OCI-M2 (cell line): ENCODE data around the gene CNN2.

Experiments
- DNase-seq: peaks from one replicate; lab custom pipeline; 2025; ENCODE audit not compliant: unreplicated experiment; lab: John Stamatoyannopoulos, UW

The CNN2 gene

DNA sequence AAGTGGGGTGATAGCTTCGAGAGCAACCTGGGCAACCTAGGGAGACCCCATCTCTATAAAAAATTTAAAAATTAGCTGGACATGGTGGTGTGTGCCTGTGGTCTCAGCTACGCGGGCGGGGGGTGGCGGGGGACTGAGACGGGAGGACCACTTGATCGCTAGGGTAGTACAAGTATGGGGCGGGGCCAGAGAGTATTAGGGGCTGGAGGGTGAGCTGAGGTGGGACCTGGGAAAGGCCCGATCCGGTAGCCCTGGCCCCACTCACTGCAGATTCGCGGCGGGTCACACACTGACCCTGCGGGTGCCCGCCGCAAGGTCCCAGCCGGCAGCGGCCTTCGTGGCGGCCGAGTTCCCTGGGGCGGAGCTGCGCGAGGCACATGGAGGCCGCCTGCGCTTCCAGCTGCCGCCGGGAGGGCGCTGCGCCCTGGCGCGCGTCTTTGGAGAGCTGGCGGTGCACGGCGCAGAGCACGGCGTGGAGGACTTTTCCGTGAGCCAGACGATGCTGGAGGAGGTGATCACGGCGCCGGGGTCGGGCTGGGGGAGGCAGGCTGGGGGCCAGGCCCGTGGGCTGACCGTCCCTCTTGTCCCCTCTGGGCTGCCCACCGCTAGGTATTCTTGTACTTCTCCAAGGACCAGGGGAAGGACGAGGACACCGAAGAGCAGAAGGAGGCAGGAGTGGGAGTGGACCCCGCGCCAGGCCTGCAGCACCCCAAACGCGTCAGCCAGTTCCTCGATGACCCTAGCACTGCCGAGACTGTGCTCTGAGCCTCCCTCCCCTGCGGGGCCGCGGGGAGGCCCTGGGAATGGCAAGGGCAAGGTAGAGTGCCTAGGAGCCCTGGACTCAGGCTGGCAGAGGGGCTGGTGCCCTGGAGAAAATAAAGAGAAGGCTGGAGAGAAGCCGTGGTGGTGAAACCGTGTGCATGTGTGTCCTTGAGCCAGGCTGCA lies 38.5 kb downstream of the CNN2 start:
- no peak for DNase-seq

DNA sequence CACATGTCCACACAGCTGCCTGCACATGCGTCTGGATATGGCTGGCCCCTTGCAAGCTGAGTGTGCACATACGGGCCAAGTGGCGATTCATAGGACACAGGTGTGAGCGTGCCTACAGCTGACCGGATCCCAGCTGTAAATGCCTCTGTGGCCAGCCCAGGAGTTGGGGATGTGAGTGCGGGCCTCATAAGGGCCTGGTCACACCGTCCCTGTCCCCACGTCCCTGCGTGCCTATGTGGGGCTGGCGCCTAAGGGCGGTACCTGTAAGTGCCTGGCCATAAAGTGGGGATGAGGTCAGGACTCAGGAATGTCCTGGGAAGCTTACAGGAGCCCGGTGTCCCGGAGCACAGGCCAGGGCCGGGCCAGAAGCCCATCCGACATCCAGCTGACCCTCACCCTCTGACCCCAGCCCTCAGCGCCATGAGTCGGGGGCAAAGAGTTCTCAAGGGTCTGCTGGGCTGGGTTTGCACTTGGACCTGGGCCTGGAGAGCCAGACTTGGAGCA lies 39.2 kb downstream of the CNN2 start:
- no peak for DNase-seq

DNA sequence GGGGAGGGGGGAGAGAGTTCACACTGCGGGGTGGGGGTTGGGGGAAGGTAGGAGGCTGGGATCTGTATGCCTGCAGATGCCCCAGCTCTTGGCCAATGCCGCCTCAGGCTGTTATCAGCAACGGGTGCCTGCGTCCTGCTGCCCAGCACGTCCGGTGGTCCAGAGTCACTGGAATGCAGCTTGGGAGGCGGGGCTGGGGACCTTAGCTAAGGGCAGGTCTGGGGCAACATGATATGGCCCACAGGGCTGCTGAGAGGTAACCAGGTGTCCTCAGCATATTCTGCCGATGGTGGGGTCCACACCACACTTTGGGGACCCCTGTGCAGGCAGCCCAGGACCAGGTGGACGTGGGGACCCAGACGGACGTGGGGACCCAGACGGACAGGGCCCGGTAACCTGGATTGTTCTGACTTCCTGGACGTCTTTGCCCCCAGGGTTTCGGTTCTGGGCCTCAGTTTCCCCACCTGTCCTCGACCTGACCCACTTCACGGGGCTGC lies 39.9 kb downstream of the CNN2 start:
- no peak for DNase-seq

DNA sequence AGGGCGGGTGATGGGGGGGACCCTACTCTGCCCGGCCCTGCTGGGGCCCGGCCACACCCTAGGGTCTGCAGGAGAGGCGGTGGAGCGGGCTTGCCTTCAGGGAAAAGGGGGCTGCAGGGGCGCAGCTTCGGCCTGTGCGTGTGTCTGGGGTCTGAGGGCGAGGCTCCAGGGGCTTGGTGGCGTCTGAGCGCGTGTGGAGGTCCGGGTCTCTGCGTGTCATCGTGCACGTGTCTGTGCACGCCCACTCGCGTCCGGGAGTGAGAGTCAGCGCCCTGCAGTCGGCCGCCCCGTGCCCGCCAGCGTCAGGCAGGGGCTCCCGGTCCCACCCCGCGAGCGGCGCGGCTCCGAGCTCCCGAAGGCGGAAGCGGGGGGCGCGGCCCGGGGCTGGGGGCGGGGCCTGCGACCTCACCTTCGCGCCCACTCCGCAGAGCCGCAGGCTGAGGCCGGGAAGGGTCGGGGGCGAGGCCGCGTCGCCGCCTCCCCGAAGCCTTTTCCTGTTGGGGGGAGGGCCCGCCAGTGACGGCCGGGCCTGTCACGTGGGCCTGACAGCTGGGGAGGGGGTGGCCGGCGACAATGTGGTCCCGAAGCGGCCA lies 40.4 kb downstream of the CNN2 start, which contains the start of gene ARHGAP45:
ARHGAP45 (plus strand) TSS at position 420 of the 593 bp plus-strand sequence. CDS start 239 bp downstream, outside the sequence.
- no peak for DNase-seq

DNA sequence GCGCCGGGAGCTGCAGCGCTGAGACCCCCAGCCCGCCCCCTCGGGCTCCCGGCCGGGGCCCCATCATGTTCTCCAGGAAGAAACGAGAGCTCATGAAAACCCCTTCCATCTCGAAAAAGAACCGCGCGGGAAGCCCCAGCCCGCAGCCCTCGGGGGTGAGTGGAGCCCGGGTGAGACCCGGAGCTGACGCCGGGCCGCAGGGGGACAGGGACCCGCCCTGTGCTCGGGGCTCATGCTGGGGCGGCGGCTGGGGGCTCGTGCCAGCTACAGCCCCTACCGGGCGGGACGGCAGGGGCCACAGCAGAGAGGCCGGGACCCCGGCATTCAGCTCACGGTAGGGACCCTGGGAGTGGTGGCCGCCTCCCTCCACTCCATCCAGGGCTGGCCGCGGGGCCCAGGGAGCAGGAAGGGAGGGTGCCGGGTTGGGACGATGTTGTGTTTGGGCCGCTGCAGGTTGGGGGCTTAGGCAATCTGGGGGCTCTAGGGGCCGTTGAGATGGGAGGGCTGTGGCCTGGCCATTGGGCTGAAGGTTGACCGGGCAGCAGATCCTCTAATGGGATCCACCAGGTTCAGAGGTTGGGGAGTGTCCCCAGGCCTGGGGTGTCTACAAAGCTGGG lies 41.0 kb downstream of the CNN2 start:
- DNase-seq, result no peak

DNA sequence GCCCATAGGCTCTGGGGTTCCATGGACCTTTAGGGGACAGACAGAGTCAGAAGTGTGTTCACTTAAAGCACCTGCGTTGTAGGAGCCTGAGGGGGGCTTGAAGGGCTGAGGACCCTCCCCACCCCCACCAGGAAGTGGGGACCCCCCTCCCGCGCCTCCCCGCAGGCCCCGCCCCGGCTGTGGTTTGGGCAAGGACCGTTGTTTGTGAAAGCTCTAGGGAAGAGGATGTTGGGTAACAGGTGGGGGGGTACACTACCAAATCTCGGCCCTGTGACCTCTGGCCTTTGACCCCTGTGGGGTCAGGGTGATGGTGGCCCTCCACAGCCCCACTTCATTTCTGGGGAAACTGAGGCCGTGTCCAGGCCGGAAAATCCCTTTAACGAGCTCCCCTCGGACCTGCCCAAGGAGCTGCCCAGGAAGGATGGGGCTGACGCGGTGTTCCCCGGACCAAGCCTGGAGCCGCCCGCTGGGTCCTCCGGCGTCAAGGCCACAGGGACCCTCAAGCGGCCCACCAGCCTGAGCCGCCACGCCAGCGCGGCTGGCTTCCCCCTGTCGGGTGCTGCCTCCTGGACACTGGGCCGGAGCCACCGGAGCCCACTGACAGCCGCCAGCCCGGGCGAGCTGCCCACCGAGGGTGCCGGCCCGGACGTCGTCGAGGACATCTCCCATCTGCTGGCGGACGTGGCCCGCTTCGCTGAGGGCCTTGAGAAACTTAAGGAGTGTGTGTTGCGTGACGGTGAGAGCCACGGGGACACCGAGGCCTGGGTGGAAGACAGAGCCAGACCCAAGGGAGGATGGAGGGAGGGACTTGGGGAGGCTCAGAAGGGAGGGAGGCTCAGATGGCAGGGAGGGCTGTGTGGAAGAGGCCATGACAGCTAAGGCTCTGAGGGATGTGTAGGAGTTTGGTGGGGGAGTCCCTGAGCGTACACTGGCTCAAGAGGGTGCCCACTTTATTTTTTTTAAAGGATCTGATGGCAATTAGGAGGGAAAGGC lies 41.9 kb downstream of the CNN2 start:
- DNase-seq, result no peak

DNA sequence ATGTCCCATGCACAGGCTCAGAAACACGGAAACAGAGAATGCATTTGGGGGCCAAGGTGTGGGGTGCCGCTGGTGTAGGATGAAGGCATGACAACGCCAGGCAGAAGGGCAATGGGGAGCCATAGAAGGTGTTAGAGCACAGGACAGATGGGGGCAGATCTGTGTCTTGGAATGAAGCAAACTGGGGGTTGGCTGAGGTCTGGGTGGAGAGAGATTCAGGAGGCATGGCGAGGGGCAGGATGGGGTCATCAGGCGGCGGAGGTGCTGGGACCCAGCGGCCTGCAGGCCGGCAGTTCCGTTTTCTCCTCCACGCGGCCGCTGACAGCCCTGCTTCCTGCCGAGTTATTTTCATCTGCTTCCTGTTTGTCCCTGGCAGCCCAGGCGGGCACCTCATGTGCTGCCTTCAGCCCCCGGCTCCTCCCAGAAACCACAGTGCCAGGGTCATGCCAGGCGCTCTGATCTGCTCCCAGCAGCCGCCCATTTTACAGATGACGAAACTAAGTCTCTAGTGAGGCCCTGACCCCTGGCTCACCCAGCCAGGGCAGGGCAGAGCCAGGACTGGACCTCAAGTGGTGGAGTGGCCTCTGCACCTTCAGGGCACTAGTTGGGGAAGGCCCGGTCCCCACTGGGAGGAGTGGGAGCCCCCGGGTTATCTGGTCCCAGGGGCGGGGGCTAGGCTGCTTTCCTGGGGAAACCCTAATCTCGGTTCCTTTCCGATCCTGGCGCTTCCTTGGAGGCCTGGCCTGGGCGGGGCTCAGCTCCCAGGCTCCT lies 42.8 kb downstream of the CNN2 start:
- DNase-seq, result no peak

DNA sequence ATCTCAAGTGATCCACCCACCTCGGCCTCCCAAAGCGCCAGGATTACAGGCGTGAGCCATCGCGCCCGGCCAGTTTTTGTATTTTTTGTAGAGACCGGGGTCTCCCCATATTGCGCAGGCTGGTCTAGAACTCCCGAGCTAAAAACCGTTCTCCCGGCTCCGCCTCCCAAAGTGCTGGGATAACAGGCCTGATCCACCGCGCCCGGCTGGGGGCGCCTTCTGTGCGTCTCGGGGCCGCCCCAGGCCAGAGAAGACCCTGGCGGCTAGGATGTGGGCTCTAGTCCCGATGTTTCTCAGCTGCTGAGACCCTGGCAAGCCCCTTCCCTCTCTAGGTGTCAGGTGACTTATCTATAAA lies 44.1 kb downstream of the CNN2 start:
- DNase-seq, result no peak

DNA sequence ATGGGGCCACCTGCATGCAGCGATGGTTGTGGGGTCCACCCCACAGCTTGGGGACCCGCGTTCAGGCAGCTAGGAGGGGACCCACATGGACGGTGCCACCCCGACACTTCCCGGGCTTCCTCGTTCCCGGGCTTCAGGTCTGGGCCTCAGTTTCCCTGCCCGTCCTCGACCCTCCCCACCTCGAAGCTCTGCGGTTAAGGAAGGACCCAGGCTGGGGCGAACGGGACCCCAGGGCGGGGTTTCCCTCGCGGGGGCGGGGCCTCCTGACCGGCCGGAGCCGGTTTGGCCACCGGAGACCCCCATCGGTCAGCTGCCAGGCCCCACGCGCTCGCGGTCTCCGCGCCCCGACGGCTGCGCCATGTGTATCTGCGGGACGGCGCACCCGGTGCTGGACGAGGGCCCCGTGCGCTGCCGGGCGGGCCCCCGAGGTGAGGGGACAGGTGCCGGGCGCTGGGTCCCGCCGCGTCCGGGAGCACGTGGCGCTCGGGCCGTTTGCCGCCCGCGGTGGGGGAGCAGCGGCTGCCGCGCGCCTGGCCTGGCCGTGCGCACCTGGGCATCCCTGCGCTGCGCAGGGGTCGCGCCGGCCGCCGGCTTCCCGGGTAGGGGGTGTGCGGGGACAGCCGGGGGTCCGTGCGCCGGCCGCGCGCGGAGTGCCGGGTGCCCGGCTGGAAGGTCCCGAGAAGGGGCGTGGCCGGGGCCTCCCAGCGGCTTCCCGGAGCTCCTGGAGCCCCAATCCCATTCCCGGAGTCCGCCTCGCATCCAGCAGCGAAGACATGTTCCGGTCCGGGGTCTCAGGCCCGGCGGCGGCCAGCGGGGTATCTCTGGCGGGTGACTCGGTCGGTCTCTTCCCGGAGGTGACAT lies 44.8 kb downstream of the CNN2 start:
- no peak for DNase-seq

DNA sequence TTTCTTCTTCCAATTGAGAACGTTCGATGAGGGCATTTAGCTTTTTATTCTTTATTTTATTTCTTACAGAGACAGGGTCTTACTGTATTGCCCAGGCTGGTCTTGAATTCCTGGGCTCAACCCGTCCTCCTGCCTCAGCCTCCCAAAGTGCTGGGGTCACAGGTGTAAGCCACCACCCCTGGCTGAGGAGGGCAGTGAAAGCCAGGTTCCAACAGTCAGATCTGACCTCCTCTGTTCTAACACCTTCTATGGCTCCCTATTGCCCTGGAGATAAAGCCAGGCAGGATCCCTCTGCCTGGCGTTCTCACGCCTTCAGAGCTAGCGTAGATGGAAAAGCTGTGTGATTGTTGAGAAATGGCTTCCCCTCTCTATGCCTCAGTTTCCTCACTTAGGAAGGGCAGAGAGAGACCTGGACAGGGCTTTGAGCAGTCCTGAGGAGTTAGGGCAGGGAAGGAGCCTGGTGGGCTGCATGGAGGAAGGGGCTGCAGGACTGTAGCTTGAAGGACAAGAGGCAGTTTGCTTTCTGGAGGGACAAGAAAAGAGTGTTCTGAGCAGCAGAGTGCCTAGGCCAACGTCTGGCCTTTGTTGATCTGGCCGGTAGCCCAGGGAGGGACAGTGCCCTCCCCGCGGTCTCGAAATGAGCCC lies 46.1 kb downstream of the CNN2 start:
- DNase-seq, result no peak

DNA sequence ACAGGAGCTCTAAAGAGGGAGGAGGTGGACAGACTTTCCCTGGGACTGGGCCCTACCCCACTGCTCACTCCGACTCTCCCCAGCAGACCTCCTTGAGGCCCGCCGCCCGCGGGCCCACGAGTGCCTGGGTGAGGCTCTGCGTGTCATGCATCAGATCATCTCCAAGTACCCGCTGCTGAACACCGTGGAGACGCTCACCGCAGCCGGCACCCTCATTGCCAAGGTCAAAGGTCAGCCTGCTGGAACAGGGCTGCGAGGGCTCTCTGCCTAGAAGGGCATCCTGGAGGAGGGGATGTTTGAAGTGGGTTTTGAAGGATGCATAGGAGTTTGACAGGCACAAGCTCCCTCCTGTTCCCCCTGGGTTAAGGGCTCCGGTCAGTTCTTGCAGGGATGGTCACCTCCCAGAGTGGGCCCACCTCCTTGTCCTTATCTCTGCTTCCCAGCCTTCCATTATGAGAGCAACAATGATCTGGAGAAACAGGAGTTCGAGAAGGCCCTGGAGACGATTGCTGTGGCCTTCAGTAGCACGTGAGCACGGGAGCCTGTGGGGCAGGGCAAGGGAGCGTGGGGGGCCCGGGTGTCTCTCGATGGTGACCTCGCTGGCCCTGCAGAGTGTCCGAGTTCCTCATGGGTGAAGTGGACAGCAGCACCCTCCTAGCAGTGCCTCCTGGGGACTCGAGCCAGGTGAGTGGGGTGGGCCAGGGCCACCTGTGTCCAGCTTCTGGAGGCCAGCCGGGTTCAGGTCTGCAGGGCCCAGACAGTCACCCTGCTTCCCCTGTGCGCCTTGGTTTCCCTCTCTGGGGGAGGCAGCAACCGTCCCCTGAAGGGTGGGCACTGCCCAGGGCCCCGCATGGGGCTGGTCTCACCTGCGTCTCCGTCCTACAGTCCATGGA lies 46.9 kb downstream of the CNN2 start:
- no peak for DNase-seq

DNA sequence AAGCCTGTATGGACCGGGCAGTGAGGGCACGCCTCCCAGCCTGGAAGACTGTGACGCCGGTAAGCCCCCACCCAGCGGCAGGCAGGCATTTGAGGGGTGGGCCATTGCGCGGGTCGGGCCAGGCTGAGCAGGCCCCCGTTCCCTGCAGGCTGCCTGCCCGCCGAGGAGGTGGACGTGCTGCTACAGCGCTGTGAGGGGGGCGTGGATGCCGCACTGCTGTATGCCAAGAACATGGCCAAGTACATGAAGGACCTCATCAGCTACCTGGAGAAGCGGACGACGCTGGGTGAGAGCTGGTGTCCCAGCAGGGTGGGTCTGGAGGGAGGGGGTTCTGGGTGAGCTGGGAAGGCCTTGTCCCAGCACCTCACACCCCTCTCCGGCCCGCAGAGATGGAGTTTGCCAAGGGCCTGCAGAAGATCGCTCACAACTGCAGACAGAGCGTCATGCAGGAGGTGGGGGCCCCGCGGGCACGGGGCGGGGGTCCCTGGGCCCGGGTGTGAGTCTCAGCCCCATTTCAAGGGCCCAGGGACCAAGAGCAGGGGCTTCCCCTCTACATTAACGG lies 47.6 kb downstream of the CNN2 start:
- DNase-seq, result no peak

DNA sequence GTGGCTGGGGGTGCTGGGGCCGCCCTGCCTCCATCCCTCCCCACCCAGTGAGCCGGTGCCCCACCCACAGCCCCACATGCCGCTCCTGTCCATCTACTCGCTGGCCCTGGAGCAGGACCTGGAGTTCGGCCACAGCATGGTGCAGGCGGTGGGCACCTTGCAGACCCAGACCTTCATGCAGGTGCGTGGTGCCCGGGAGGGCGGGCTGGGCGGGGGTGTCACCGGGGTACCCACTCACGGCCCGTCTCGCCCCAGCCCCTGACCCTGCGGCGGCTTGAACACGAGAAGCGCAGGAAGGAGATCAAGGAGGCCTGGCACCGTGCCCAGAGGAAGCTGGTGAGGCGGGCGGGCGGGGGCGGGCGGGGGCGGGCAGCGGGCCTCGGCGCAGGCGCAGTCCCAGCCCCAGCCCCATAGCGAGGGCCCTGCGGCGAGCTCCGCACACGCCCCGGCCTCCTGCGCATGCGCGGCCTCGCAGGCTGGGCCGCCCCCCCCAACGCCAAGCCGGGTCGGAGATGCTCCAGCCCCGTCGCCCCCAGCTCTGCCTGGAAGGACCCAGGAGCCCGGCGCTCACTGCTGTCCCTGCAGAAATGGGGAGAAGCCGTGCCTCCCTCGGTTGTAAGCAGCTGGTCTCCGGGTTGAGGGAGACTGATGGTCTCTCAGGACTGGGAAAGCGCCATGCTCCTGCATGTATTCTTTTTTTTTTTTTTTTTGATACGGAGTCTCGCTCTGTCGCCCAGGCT lies 48.3 kb downstream of the CNN2 start:
- no peak for DNase-seq

DNA sequence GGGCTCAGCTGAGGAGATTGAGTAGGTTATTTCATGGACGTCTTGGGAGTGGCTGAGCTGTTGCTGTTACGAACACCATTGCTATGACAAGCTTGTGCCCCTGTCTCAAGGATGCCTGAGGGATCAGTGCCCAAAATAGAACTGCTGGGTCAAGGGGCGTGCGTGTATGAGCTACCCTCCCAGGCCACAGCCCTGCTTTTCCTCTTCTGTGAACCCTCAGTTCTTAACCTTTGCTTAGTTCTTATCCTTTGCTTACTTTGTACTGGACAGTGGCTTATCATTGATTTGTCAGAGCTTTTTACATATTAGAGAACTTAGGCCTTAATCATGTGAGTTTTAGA lies 49.6 kb downstream of the CNN2 start:
- no peak for DNase-seq

DNA sequence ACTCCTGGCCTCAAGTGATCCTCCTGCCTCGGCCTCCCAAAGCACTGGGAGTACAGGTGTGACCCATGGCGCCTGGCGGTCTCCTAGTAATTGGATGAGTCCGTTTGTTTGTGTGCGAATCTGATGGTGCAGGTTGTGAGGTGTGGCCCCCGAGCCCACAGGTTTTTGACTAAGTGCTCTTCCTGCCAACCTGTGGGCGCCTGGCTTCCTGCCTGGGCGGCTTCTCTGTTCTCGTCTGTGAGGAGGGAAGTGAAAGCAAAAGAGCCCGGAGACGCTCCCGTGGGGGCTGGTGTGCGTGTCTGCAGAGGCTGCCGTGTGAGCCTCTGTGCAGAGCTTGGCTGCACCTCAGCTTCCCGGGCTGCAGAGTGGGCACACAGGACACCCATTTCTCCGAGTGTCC lies 50.5 kb downstream of the CNN2 start:
- DNase-seq, result no peak

DNA sequence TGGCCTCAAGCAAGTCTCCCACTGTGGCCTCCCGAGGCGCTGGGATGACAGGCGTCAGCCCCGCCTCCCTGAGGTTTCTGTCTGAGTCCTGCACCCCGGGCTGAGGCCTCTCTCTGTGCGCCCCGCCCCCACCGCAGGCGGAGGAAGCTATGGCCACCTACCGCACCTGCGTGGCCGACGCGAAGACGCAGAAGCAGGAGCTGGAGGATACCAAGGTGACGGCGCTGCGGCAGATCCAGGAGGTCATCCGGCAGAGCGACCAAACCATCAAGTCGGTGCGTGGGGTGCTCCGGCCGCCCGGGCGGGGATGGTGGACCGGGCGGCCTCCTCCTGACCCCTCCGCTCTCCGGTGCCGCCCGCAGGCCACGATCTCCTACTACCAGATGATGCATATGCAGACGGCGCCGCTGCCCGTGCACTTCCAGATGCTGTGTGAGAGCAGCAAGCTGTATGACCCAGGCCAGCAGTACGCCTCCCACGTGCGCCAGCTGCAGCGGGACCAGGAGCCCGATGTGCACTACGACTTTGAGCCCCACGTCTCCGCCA lies 53.2 kb downstream of the CNN2 start:
- no peak for DNase-seq
